Measurements from ENCODE around the gene LPO.

The LPO gene

DNA sequence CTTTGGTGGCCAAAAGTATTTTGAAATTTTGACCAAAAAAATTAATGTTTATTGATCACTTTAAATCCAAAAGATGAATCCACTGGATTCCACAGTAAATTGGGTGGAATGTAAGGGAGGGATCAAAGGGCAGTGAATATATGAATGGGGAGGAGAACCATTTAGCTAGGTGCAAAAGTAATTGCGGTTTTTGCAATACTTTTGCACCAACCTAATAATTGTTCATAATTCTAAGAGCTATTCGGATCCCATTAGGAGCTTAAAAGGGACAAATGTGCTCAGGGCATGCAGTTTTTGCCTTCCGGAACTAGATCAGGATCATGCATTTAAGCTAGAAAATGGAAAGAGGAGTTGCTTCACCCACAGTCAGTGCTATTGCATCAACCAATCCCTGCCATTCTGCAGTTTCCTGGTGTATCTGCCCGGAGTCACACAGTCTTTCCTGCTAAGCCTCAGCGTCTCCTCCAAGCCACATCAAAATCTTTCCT lies at the start of gene LPO:
LPO (plus strand) TSS at position 438 of the 488 bp plus-strand sequence. CDS start 4,396 bp downstream, outside the sequence.
- in situ Hi-C loops (cut with MboI; ENCODE audit: low sequenced_read_pairs) = no loop called here

DNA sequence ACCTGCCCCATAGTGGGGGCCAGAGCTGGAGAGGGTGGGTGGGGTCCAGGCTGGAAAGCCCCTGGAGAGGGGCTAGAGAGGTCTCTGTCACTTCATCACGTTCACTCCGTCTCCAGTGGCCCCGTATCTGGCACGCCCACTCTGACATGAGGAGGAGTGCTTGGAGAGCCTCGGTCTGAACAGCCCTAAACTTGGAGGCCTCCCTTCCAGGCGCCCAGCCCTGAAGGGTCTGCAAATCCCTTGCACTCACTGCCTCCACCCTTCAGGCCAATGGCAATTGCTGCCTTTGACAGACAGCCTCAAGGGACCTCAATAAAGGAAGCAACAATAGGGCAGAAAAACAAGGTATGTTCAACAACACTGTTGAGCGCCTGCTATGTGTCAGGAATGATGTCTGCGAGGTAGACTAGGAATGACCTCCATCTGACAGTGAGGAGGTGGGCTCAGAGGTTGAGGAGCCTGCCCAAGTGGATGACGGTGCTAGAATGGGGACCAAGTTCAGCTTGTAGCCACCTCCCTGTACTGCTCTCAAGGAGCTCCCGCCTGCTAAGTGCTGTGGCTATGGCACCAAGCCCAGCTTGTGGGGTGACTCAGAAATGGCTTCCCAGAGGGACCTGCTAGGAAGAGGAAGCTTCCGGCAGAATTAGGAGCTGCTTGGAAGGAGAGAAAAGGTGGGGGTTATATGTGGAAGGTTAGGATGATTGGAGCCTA lies 48.8 kb upstream of the LPO start:
- in situ Hi-C loops (cut with MboI; ENCODE audit: low sequenced_read_pairs) = no loop called here

DNA sequence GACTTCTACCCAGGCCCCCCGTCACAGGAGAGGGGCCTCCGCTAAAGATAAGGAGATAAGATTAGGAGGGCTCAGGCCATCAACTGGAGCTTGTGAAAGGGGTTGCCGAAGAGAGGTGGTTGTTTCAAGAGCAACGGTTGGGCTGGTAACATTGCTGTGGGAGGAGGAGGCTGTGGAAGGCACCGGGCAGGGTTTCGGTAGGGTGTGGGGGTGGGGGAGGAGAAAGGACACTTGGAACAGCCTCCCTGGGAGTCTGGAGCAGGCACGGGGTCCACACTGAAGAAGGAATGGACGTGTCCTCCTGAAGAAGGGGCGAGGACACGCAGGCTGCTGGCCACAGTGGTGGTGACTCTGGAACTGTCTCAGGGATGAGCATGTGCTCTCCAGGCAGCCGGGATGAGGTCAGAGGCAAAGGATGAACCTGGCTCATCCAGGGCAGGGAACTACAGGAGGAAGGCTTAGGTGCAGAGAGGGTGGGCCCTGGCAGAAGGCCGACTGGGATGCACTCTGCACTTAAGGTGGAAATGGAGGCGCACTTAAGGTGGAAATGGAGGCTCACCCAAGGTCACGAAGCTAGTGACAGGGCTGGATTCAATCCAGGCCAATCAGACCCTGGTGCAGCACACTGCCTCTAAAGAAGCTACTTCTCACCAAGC lies 47.0 kb upstream of the LPO start:
- in situ Hi-C loops (cut with MboI; ENCODE audit: low sequenced_read_pairs) = no loop called here

GRCh38 chr17:58192612-58193011 lies 45.8 kb upstream of the LPO start, which contains the start of gene EPX:
EPX (plus strand) TSS chr17:58192726; CDS start chr17:58192847, 121 bp downstream.
- in situ Hi-C loops (cut with MboI; ENCODE audit: low sequenced_read_pairs) = no loop called here

DNA sequence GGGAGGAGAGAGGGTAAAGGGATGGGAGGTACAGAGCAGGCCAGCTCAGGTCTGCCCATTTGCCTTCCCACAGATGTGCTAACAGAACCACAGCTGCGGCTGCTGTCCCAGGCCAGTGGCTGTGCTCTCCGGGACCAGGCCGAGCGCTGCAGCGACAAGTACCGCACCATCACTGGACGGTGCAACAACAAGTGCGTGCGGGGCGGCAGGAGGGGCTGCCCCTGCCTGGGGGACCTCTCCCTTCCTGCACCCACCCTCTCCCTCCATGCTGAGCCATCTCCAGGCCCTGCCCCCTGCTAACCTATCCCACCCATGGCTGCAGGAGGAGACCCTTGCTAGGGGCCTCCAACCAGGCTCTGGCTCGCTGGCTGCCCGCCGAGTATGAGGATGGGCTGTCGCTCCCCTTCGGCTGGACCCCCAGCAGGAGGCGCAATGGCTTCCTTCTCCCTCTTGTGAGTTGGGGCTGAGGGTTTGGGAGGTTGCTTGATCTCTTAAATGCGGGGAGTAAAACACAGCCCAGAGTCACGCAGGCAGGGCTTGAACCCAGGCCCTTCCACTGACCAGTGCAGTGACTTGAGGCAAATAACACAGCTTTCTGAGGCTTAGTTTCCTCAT lies 44.6 kb upstream of the LPO start:
- in situ Hi-C loops (cut with MboI; ENCODE audit: low sequenced_read_pairs) = no loop called here

GRCh38 chr17:58195518-58196123 lies 42.8 kb upstream of the LPO start:
- in situ Hi-C loops (cut with MboI; ENCODE audit: low sequenced_read_pairs) = no loop called here

GRCh38 chr17:58196610-58197009 lies 41.8 kb upstream of the LPO start:
- in situ Hi-C loops (cut with MboI; ENCODE audit: low sequenced_read_pairs) = no loop called here

DNA sequence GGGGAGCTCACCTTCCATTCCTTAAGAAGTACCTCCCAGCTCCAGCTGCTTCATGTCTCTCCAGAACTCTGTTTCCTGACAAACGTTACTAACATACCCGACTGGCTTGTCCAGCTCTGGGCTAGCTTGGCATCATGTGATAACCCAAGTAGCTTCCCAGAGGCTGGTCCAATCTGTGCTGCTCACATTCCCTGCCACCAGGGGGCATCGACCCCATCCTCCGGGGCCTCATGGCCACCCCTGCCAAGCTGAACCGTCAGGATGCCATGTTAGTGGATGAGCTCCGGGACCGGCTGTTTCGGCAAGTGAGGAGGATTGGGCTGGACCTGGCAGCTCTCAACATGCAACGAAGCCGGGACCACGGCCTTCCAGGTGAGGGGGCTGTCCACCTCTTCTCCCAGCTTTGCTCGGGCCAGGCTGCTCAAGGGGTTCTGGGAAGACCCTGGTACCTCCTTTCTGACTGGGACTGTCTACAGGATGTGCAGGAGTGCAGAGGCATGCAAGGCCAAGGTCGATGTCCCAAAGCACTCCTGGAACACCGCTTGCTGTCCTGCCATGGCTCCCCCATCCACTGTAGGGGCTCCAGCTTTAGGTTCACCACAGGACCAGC lies 38.3 kb upstream of the LPO start:
- in situ Hi-C loops (cut with MboI; ENCODE audit: low sequenced_read_pairs) = no loop called here

DNA sequence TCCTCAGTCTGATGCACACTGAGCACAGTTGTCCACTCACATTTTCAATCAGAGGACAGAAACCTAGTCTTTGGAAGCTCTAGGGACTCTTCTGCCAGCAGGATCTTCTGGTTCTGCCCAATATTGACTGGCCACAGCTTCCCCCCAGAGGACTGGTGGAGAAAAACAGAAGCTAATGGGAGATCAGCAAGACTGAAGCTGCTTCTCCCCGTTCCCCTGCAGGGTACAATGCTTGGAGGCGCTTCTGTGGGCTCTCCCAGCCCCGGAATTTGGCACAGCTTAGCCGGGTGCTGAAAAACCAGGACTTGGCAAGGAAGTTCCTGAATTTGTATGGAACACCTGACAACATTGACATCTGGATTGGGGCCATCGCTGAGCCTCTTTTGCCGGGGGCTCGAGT lies 35.5 kb upstream of the LPO start:
- in situ Hi-C loops (cut with MboI; ENCODE audit: low sequenced_read_pairs) = no loop called here

GRCh38 chr17:58204796-58205195 lies 33.6 kb upstream of the LPO start:
- in situ Hi-C loops (cut with MboI; ENCODE audit: low sequenced_read_pairs) = no loop called here

GRCh38 chr17:58205936-58206335 lies 32.4 kb upstream of the LPO start:
- in situ Hi-C loops (cut with MboI; ENCODE audit: low sequenced_read_pairs) = no loop called here

DNA sequence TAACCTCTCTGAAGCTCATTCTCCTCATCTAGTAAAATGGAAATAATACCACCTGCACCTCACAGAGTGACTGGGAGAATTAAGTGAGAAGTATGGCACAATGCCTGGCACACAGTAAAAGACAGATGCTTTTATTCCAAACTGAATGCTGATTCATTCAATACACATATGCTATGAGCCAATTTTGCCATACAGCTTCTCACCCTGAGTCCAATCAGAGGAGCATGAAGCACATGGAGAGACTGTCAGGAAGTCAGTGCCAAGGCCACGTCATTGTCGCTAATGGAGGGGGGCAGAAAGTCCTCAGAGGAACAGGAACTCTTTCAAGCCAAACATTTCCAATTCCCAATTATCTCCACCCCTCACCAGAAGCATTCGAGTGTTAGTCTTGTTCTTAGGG lies 30.9 kb upstream of the LPO start:
- in situ Hi-C loops (cut with MboI; ENCODE audit: low sequenced_read_pairs) = no loop called here

DNA sequence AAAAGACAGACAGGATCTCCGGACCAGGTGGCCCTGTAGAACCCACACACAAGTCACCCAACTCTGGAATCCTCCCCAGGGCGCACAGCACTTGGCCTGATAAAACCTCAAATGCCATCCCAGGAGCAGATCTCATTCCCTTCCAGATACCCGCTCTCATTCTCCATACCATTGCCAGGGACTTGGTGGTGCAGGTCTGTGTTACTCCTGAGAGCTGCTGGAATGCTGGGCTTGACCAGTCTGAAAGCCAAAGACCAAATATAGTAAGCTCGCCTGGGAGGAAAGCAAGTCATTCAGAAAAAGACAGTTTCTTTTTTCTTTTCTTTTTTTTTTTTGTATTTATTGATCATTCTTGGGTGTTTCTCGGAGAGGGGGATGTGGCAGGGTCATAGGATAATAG lies 30.0 kb upstream of the LPO start:
- in situ Hi-C loops (cut with MboI; ENCODE audit: low sequenced_read_pairs) = no loop called here

GRCh38 chr17:58210922-58211321 lies 27.5 kb upstream of the LPO start:
- in situ Hi-C loops (cut with MboI; ENCODE audit: low sequenced_read_pairs) = no loop called here

DNA sequence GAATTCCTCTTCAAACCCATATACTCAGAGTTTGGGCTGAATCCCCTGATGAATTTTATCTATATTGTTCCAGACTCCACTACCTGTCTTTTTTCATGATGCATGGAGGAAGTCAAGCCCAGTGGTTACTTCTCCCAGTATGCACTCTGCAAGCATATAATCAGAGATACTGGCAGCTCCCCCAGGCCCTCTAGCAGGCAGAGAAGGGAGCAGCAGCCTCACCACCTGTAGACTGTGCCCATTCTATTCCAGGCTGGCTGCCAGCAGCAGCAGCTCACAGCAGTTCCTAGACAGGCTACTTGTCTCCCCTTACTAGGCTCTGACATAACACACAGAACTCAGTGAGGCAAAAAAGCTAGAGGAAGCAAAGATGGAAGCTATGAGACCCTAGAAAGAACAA lies 22.7 kb upstream of the LPO start:
- in situ Hi-C loops (cut with MboI; ENCODE audit: low sequenced_read_pairs) = no loop called here

- in situ Hi-C loops (cut with MboI; ENCODE audit: low sequenced_read_pairs) = no loop called here
These were observed 20.6 kb upstream of the LPO start for GRCh38 chr17:58217766-58218165.

GRCh38 chr17:58219007-58219788 lies 19.2 kb upstream of the LPO start, which contains the start of gene MKS1:
MKS1 (minus strand) TSS chr17:58219255; CDS start chr17:58219230, 25 bp downstream.
- in situ Hi-C loops (cut with MboI; ENCODE audit: low sequenced_read_pairs) = no loop called here

DNA sequence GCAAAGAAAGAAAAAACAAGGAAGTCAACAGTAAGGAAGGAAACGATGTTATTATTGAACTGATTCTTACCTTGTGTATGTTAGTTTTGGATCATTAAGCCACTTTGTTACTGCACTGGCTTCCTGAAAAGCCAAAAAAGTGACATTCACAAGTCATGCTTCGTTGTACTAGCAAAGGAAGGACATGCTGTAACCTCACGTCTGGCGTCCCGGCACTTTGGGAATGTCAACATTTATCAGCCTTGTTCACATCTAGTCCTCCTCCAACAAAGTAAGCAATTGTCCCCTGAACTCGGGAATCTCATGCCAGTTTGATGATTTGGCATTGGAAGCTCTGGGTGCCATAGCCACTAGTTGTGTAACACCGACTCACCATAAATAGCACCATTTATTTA lies 18.6 kb upstream of the LPO start:
- in situ Hi-C loops (cut with MboI; ENCODE audit: low sequenced_read_pairs) = no loop called here

GRCh38 chr17:58224315-58224714 lies 14.1 kb upstream of the LPO start:
- in situ Hi-C loops (cut with MboI; ENCODE audit: low sequenced_read_pairs) = no loop called here

DNA sequence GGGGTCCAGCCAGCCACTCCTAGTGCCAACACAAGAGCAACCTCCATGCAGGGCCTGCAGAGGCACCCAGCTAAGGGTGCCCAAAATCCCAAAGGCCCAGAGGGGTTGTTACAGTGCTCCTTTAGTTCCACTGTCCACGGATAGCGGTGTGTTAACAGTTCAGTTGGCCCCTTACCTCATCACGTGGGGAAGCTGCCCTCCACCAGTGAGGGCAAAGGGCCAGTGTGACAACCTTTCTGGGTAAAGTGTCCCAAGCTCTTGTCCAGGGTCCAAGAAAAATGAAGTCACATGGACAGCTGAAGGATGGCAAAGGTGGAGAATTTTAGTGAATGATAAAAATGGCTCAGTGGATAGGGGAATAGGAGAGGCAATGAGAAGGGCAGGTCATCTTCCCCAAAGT lies 10.7 kb upstream of the LPO start:
- in situ Hi-C loops (cut with MboI; ENCODE audit: low sequenced_read_pairs) = no loop called here
